Endometrial microvascular endothelial cells (primary cell): Measurements from ENCODE around the gene AGFG2. TPM values are rescaled to one million over a fixed set of nuclear protein-coding genes. Genes with fewer than 3 reads are reported as not detected.

Source experiments
- in situ Hi-C: cut with HindIII; loops from 2 replicates; pipeline ENCODE4 v1.10.0; 2017; ENCODE audit warnings: low sequenced_read_pairs, low pct_unique_long_range_greater_than_20kb; ENCODE audit errors: inconsistent ontology term
- total RNA-seq: library from RNA; depleted of rRNA; stranded (reverse); fragments of >200 nt; gene quantifications from one replicate; pipeline ENCODE4 v1.2.3, GENCODE V29; 2015; ENCODE audit errors: inconsistent ontology term

Gene AGFG2
- total RNA-seq, 1 donor from 2014 or later = 57.6 TPM

DNA sequence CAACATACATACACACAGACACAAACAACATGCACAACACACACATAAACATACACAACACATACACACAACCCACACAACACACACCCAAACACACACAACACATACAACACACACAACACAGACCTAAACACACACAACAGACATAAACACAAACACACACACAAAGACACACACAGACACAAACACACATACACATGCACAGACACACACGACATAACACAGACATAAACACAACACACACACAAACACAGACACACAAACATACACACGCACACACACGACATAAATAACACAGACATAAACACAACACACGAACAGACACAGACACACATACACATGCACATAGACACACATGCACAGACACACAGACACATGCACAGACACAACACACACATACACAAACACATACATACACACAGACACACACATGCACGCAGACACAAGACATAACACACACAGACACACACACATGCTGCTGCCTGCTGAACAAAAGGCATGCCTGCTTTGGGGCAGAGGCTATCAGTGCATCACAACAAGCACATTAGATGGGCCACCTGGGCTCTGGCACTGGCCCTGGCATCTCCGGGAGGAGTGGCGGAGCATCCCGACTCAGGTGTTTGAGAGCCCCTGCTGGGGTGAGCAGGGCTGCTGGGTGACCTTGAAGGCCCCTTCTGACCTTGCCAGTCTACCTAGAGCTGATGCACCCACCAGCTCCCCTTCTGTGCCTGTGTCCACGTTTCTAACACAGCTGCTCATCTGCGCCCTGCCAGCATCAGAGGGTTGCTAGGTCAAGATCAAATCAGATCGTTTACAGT is 41.7 kb downstream of the AGFG2 start:
- in situ Hi-C loops = no loop called here

DNA sequence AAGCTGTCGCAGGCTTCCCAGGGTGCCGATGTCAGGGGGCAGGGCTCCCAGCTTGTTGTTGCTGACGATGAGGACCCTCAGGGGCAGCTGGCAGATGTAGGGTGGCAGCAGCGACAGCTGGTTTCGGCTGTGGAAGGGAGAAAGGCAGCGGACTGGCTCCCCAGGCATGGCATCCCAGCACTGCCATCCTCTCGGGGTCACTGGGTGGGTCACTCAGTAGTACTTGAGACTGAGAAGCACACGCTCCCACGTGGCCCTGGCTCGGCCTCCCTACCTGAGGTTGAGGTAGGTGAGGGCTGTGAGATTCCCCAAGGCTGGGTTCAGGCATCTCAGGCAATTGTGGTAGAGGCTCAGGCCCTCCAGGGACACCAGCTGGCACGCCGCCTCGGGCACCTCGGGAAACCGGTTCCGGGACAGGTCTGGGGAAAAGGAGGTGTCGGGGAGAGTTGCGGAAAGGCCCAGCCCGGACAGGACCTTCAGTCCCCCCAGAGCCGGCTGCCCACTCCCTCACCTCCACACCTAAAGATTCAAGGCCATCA is 43.1 kb downstream of the AGFG2 start:
- in situ Hi-C loops = no loop called here

DNA sequence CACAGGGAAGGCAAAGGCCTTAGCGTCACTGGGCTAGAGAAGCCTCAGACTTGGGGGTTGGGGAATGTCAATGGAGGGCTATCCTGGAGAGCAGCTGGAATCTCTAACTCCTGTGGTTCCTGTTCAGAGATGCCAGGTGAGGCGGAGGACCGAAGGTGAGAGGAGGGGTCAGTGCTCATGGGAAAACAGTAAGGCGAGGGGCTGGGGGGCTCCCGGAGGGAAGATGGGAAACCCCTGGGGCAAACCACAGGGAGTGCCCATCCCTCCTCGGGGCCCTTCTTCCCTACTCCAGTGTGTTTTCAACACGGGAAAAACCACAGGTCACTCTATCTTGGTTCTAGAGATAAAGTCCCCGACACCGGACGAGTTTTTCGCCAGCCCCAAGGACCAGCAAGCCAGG is 43.6 kb downstream of the AGFG2 start:
- in situ Hi-C loops = no loop called here

DNA sequence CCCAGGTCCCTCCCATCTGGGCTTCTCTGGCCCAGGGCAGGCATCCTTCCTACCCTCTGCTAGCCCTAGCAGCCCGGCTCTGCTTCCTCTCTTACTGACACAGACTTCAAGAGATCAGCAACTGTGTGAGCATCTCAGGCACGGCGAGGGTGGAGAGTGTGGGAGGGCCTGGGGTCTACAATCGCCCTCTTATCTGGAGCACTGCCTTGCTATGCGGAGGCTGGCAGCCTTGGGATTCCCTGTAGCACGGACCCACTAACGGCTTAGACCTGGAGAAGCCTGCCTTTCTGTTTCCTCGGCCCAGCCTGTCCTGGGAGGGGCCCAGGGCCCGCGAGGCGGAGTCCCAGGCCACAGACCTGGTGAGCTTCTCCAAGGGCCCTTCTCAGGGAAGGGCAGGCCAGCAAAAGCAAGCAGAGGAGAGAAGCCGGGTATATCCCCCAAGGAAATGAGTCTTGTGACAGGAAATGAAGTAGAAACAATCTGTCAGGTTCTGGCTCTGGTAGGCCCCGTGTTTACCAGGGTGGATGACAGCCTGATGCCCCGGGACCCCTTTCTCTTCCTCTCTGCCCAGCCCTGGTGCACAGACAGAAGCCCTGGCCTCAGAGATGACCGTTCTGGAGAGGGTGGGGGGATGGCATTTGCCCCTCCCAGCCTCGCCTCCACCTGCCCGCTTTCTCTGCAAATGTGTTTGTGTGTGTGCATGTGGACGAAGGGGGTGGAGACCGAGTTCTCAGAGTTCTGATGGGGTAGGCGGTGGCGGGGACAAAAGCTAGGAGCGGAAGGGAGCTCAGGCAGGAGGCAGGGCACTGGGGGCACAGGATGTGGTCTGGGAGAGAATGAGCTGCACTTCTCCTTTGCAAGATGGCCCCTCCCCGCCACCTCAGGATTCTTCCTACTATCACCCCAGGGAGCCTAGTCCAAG is 44.4 kb downstream of the AGFG2 start:
- in situ Hi-C loops = no loop called here

DNA sequence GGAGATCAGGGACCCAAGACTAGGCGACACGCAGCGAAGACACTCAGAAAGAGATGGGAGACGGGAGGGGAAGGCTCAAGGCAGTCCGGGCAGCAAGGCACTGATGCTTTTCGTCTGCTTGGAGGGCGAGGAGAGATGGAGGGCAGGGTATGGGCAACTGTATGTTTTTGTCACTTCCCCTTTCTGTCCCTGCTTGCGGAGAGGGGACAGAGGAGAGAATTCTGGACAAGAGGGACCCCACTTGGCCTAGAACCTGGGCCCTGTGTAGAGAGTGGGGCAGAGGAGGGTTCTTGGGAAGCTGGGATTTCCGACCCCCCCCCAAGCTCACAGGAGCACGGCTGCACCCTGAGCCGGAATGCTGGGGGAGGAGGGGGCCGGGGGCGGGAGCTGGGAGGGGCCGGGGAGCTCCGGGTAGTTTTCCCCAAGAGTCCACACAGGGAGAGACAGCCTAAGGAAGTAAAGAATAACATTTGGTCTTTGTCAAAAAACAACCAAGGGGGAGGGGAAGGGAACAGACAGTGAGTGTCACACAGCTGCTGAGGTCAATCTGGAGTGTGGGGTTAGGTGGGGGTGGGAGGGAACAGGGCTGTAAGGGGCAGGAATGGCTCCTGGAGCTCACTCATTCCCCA is 45.2 kb downstream of the AGFG2 start:
- in situ Hi-C loops = no loop called here

DNA sequence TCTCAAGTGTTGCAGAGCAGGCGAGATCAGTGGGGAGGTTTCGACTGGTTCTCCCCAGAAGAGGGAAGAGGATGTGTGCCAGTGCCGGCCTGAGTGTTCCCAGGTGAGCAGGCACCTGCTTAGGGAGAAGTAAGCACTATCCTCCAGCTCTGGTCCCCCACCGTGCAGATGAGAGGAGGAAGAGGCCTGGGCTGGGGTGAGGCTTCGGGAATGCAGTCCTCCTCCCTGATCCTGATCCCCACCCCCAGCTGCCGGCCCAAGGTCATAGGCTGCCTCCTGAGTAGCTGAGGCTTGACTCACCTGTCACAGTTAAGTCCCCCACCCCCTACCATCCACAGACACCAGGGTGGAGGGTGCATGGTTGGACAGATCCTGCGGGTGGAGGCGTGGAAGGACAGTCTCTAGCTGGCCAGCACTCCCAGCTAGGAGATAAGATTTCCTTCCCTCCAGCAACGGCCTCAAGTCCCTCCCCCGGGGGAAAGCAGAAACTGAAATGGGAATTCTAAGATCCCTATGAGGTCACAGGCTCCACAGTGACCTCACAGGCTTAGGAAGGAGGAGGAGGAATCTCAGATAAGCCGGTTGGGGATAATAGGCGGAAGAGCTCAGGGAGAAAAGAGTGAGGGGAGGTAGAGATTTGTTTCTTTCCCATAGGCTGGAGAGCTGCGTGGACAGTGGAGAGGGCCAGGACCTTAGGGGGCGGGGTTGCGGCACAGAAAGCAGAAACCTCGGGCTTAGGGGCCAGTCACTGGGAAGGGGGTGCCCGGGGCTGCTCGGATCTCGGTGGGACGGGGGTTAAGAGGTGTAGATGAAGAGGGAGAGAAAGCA is 45.9 kb downstream of the AGFG2 start:
- in situ Hi-C loops = no loop called here

GRCh38 chr7:100585511-100586265 is 46.7 kb downstream of the AGFG2 start, which contains the start of gene LRCH4:
LRCH4 (minus strand) TSS chr7:100586129; CDS start chr7:100586100, 29 bp downstream.
- in situ Hi-C loops = no loop called here

GRCh38 chr7:100586266-100587025 is 47.4 kb downstream of the AGFG2 start, which contains the start of gene FBXO24:
FBXO24 (plus strand) TSS chr7:100586328; CDS start chr7:100586626, 298 bp downstream.
- in situ Hi-C loops = no loop called here

DNA sequence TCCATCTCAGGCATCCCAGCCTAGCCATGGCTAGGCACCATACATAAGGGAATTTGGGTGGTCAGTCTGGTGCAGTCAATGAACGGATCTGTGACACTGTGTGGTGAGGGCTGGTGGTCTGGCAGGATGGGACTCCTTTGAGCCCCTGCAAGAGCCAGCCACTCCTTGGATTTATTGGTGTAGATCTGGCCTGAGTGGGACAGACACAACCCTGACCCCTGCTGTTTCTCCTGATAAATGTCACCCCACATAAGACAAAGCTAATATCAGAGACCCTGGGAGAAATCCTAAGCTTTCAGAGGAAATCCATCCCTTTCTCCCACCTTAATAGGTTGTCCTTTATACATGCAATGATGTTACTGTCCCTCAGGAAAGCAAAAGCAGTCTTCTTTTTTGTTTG is 49.4 kb downstream of the AGFG2 start:
- in situ Hi-C loops = no loop called here

- in situ Hi-C loops = no loop called here
Observed at GRCh38 chr7:100589341-100589947, 50.4 kb downstream of the AGFG2 start.

GRCh38 chr7:100590077-100590737 is 51.2 kb downstream of the AGFG2 start:
- in situ Hi-C loops = no loop called here

- in situ Hi-C loops = no loop called here
Observed at GRCh38 chr7:100591596-100591995, 52.6 kb downstream of the AGFG2 start.

DNA sequence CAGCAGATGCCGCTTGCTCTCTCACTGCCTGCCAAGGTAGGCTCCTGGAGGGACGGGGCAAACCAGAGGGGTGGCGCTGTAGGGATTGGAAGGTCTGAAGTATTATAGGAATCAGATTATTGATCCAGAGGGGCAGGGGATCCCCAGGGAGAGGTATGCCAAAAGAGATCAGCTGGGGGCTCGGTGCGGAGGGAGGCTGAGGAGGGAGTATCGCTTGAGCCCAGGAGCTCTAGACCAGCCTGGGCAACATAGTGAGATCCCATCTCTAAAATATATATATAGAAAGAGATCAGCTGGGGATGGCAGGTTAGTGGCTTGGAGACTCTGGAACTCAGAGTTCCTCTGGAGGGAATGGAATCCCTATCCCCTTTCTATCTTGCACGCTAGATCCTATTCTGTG is 56.2 kb downstream of the AGFG2 start:
- in situ Hi-C loops = no loop called here

DNA sequence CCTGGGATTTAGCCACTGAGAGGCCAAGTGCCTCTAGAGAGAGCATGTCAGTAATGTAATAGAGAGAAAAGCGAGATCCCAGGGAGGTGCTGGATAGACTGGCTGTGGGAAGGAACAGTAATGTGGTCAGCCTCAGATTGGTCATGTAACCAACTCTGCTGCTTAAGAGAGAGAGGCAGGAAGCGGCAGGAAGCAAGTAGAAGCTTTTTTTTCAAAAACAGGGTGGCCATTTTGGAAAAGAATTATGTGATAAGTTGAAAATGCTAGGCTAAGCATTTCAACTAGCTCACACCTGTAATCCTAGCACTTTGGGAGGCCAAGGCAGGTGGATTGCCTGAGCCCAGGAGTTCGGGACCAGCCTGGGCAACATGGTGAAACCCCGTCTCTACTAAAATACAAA is 59.4 kb downstream of the AGFG2 start:
- in situ Hi-C loops = no loop called here

- in situ Hi-C loops = no loop called here
Observed at GRCh38 chr7:100599911-100600729, 61.1 kb downstream of the AGFG2 start.
